Thyroid gland (tissue), 4 donors: ENCODE measurements around the gene CPLANE2.

Experiments used
- POLR2A ChIP-seq, 2 donors: fragments of 450-650 bp; IDR thresholded peaks; one replicate each; pipeline ENCODE4 v1.6.1; 2017; ENCODE audit warnings: antibody characterized with exemption in 2 of 2, mild to moderate bottlenecking in 2 of 2, moderate library complexity in 1 of 2
- TF ChIP-seq, protein P1 (sequence below), 6 experiments: fragments of 200-600 bp in 3 of 6; fragments of 450-650 bp in 3 of 6; sonication (generic) in 3 of 6; IDR thresholded peaks; one replicate each; pipeline ENCODE4 v1.5.1; 2016 to 2019; ENCODE audit warnings: antibody characterized with exemption in 6 of 6, mild to moderate bottlenecking in 2 of 6, inconsistent platforms in 1 of 6, moderate library complexity in 1 of 6

GRCh38 chr1:16191916-16192546 lies 45.0 kb downstream of the CPLANE2 start:
- TF ChIP-seq, protein P1, sequence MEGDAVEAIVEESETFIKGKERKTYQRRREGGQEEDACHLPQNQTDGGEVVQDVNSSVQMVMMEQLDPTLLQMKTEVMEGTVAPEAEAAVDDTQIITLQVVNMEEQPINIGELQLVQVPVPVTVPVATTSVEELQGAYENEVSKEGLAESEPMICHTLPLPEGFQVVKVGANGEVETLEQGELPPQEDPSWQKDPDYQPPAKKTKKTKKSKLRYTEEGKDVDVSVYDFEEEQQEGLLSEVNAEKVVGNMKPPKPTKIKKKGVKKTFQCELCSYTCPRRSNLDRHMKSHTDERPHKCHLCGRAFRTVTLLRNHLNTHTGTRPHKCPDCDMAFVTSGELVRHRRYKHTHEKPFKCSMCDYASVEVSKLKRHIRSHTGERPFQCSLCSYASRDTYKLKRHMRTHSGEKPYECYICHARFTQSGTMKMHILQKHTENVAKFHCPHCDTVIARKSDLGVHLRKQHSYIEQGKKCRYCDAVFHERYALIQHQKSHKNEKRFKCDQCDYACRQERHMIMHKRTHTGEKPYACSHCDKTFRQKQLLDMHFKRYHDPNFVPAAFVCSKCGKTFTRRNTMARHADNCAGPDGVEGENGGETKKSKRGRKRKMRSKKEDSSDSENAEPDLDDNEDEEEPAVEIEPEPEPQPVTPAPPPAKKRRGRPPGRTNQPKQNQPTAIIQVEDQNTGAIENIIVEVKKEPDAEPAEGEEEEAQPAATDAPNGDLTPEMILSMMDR (IDR thresholded peaks at IDR 0.05) = no peak
- no peak for TF ChIP-seq POLR2A (IDR thresholded peaks at IDR 0.05)
